Measurements from ENCODE around the gene MRPL57.

GRCh38 chr13:21176982-21177284 lies 475 bp downstream of the MRPL57 start:
- no peak for TF ChIP-seq CTCF (IDR thresholded peaks at IDR 0.05)
- TF ChIP-seq POLR2A (IDR thresholded peaks at IDR 0.05): no peak
